ENCODE data around the gene MACROD2. TPM values are rescaled to one million over a fixed set of nuclear protein-coding genes. Genes with fewer than 3 reads are reported as not detected.

The MACROD2 gene
- total and polyA plus RNA-seq, 4 donors: 0.66 to 10.5 (median 3.3) TPM

DNA sequence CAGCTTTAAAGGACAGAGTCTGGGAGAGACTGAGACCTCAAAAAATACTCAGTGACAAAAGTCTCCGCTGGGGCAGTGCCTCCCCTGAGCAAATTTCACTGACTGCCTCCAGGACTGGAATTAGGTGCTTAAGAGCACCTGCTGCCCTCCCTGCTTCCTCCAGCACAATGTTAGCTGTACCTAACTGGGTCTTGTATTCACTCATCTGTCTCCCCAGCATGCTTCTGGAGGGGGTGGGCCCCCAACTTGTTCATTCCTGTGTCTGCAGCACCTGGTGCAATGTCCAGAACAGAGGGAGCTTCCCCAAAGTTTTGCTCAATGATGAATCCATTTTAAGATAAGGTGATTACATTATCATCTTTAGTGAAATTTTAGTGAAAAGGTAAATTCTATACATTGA, 1927.2 kb downstream of the MACROD2 start:
- no peak overlapping the region for H3K9ac ChIP-seq (ENCODE audit: low read depth in 1 of 2, low read length in 2 of 2)
- H3K36me3 ChIP-seq (ENCODE audit: control insufficient read depth in 4 of 4, insufficient read depth in 3 of 4, low read depth in 1 of 4, low read length in 3 of 4): no peaks in the 10 kb centered on the region
- H3K27ac ChIP-seq (ENCODE audit: low read depth in 1 of 2, low read length in 2 of 2): no peak overlapping the region
- no peak overlapping the region for H3K4me3 ChIP-seq (ENCODE audit: low read depth in 1 of 3, low read length in 3 of 3)
- no peak for DNase-seq (ENCODE audit: low spot score)
- H3K9me3 ChIP-seq (ENCODE audit: control insufficient read depth in 4 of 4, low read length in 3 of 4): no peaks in the 10 kb centered on the region
- H3K4me1 ChIP-seq (ENCODE audit: control insufficient read depth in 4 of 4, insufficient read depth in 4 of 4, low read length in 3 of 4): no peaks in the 10 kb centered on the region
- no peaks in the 10 kb centered on the region for H3K27me3 ChIP-seq (ENCODE audit: control insufficient read depth in 4 of 4, insufficient read depth in 4 of 4, low read length in 3 of 4)
- no peak for TF ChIP-seq FOXA2 (IDR thresholded peaks at IDR 0.05)
- no peak for TF ChIP-seq RAD21 (IDR thresholded peaks at IDR 0.05)
- TF ChIP-seq, protein P1, sequence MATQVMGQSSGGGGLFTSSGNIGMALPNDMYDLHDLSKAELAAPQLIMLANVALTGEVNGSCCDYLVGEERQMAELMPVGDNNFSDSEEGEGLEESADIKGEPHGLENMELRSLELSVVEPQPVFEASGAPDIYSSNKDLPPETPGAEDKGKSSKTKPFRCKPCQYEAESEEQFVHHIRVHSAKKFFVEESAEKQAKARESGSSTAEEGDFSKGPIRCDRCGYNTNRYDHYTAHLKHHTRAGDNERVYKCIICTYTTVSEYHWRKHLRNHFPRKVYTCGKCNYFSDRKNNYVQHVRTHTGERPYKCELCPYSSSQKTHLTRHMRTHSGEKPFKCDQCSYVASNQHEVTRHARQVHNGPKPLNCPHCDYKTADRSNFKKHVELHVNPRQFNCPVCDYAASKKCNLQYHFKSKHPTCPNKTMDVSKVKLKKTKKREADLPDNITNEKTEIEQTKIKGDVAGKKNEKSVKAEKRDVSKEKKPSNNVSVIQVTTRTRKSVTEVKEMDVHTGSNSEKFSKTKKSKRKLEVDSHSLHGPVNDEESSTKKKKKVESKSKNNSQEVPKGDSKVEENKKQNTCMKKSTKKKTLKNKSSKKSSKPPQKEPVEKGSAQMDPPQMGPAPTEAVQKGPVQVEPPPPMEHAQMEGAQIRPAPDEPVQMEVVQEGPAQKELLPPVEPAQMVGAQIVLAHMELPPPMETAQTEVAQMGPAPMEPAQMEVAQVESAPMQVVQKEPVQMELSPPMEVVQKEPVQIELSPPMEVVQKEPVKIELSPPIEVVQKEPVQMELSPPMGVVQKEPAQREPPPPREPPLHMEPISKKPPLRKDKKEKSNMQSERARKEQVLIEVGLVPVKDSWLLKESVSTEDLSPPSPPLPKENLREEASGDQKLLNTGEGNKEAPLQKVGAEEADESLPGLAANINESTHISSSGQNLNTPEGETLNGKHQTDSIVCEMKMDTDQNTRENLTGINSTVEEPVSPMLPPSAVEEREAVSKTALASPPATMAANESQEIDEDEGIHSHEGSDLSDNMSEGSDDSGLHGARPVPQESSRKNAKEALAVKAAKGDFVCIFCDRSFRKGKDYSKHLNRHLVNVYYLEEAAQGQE (IDR thresholded peaks at IDR 0.05): no peak
- TF ChIP-seq RXRA (IDR thresholded peaks at IDR 0.05): no peak
- no peak for TF ChIP-seq JUND (IDR thresholded peaks at IDR 0.05)
- TF ChIP-seq, protein P2, sequence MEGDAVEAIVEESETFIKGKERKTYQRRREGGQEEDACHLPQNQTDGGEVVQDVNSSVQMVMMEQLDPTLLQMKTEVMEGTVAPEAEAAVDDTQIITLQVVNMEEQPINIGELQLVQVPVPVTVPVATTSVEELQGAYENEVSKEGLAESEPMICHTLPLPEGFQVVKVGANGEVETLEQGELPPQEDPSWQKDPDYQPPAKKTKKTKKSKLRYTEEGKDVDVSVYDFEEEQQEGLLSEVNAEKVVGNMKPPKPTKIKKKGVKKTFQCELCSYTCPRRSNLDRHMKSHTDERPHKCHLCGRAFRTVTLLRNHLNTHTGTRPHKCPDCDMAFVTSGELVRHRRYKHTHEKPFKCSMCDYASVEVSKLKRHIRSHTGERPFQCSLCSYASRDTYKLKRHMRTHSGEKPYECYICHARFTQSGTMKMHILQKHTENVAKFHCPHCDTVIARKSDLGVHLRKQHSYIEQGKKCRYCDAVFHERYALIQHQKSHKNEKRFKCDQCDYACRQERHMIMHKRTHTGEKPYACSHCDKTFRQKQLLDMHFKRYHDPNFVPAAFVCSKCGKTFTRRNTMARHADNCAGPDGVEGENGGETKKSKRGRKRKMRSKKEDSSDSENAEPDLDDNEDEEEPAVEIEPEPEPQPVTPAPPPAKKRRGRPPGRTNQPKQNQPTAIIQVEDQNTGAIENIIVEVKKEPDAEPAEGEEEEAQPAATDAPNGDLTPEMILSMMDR (IDR thresholded peaks at IDR 0.05; ENCODE audit: low read depth, low read length, missing input control): no peak
- TF ChIP-seq, protein P3, sequence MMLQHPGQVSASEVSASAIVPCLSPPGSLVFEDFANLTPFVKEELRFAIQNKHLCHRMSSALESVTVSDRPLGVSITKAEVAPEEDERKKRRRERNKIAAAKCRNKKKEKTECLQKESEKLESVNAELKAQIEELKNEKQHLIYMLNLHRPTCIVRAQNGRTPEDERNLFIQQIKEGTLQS (IDR thresholded peaks at IDR 0.05): no peak
- TF ChIP-seq, protein P4, sequence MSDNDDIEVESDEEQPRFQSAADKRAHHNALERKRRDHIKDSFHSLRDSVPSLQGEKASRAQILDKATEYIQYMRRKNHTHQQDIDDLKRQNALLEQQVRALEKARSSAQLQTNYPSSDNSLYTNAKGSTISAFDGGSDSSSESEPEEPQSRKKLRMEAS (IDR thresholded peaks at IDR 0.05): no peak
- no peak for TF ChIP-seq TAF1 (conservative IDR thresholded peaks at IDR 0.05)
- TF ChIP-seq, protein P5, sequence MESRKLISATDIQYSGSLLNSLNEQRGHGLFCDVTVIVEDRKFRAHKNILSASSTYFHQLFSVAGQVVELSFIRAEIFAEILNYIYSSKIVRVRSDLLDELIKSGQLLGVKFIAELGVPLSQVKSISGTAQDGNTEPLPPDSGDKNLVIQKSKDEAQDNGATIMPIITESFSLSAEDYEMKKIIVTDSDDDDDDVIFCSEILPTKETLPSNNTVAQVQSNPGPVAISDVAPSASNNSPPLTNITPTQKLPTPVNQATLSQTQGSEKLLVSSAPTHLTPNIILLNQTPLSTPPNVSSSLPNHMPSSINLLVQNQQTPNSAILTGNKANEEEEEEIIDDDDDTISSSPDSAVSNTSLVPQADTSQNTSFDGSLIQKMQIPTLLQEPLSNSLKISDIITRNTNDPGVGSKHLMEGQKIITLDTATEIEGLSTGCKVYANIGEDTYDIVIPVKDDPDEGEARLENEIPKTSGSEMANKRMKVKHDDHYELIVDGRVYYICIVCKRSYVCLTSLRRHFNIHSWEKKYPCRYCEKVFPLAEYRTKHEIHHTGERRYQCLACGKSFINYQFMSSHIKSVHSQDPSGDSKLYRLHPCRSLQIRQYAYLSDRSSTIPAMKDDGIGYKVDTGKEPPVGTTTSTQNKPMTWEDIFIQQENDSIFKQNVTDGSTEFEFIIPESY (IDR thresholded peaks at IDR 0.05): no peak
- TF ChIP-seq HNF4G (IDR thresholded peaks at IDR 0.05): no peak
- no peak for TF ChIP-seq HNF4A (conservative IDR thresholded peaks at IDR 0.05)
- no peak for TF ChIP-seq YY1 (IDR thresholded peaks at IDR 0.05)
- no peak for TF ChIP-seq FOXA1 (IDR thresholded peaks at IDR 0.05)
- no peak for TF ChIP-seq EGR1 (IDR thresholded peaks at IDR 0.05; ENCODE audit: low read depth in 2 of 2)
- TF ChIP-seq SP1 (IDR thresholded peaks at IDR 0.05): no peak
- TF ChIP-seq NR2F2 (IDR thresholded peaks at IDR 0.05): no peak
- WGBS: 90% methylated on average over 1 of the region's 1 CpG

All from liver (tissue), 9 donors.